ENCODE results near the gene ABHD16B. TPM values are rescaled to one million over a fixed set of nuclear protein-coding genes. Genes with fewer than 3 reads are reported as not detected.

ABHD16B gene
- total and polyA plus RNA-seq, 4 experiments from 2014 or later = not detected

Other genes starting within 250 kb of the ABHD16B start
- gene GMEB2, start 234.4 kb upstream of the ABHD16B start, total RNA-seq = 10 to 100 TPM; 24.4 to 26.4 TPM
- gene GMEB2, start 234.4 kb upstream of the ABHD16B start, polyA plus RNA-seq = 10 to 100 TPM in 1 of 2 donors, 1 to 10 TPM in 1; 4.5 to 16.6 TPM
- 100 to 1,000 TPM; 110 to 120 TPM for gene STMN3, start 208.1 kb upstream of the ABHD16B start, total RNA-seq
- 10 to 100 TPM; 18.9 to 30.5 TPM for gene STMN3, start 208.1 kb upstream of the ABHD16B start, polyA plus RNA-seq
- 10 to 100 TPM; 30.9 to 36.0 TPM for gene RTEL1, start 203.2 kb upstream of the ABHD16B start, total RNA-seq
- 1 to 10 TPM; 1.3 to 5.4 TPM for gene RTEL1, start 203.2 kb upstream of the ABHD16B start, polyA plus RNA-seq
- gene TNFRSF6B, start 164.8 kb upstream of the ABHD16B start, total RNA-seq = not detected
- not detected for gene TNFRSF6B, start 164.8 kb upstream of the ABHD16B start, polyA plus RNA-seq
- 10 to 100 TPM; 85.6 to 92.0 TPM for gene ARFRP1, start 153.5 kb upstream of the ABHD16B start, total RNA-seq
- 10 to 100 TPM; 65.5 to 66.3 TPM for gene ARFRP1, start 153.5 kb upstream of the ABHD16B start, polyA plus RNA-seq
- gene ZGPAT, start 153.5 kb upstream of the ABHD16B start, total RNA-seq = 10 to 100 TPM; 51.8 to 55.3 TPM
- 10 to 100 TPM; 34.6 to 69.5 TPM for gene ZGPAT, start 153.5 kb upstream of the ABHD16B start, polyA plus RNA-seq
- gene LIME1, start 124.8 kb upstream of the ABHD16B start, total RNA-seq = 100 to 1,000 TPM; 162 to 169 TPM
- gene LIME1, start 124.8 kb upstream of the ABHD16B start, polyA plus RNA-seq = 100 to 1,000 TPM; 297 to 324 TPM
- 100 to 1,000 TPM; 121 to 124 TPM for gene SLC2A4RG, start 121.7 kb upstream of the ABHD16B start, total RNA-seq
- gene SLC2A4RG, start 121.7 kb upstream of the ABHD16B start, polyA plus RNA-seq = 1 to 10 TPM; 2.2 to 7.6 TPM
- under 1 TPM; 0.28 to 0.87 TPM for gene ZBTB46, start 30.2 kb upstream of the ABHD16B start, total RNA-seq
- gene ZBTB46, start 30.2 kb upstream of the ABHD16B start, polyA plus RNA-seq = under 1 TPM in 1 of 2 donors, not detected in 1; 0.09 TPM
- 10 to 100 TPM; 44.4 to 44.9 TPM for gene TPD52L2, start 3.8 kb downstream of the ABHD16B start, total RNA-seq
- 10 to 100 TPM; 66.4 to 76.1 TPM for gene TPD52L2, start 3.8 kb downstream of the ABHD16B start, polyA plus RNA-seq
- 10 to 100 TPM; 53.3 to 54.4 TPM for gene DNAJC5, start 33.6 kb downstream of the ABHD16B start, total RNA-seq
- gene DNAJC5, start 33.6 kb downstream of the ABHD16B start, polyA plus RNA-seq = 1 to 10 TPM; 4.9 to 9.2 TPM
- gene UCKL1, start 94.9 kb downstream of the ABHD16B start, total RNA-seq = 10 to 100 TPM; 53.7 to 55.1 TPM
- gene UCKL1, start 94.9 kb downstream of the ABHD16B start, polyA plus RNA-seq = 10 to 100 TPM; 26.2 to 31.8 TPM
- 10 to 100 TPM; 20.7 to 22.0 TPM for gene ZNF512B, start 108.4 kb downstream of the ABHD16B start, total RNA-seq
- gene ZNF512B, start 108.4 kb downstream of the ABHD16B start, polyA plus RNA-seq = 1 to 10 TPM in 1 of 2 donors, under 1 TPM in 1; 0.20 to 1.7 TPM
- gene SAMD10, start 118.1 kb downstream of the ABHD16B start, total RNA-seq = 1 to 10 TPM; 7.4 to 7.5 TPM
- gene SAMD10, start 118.1 kb downstream of the ABHD16B start, polyA plus RNA-seq = 10 to 100 TPM in 1 of 2 donors, 1 to 10 TPM in 1; 9.7 to 13.0 TPM
- gene PRPF6, start 119.6 kb downstream of the ABHD16B start, total RNA-seq = 10 to 100 TPM; 86.4 to 88.7 TPM
- gene PRPF6, start 119.6 kb downstream of the ABHD16B start, polyA plus RNA-seq = 100 to 1,000 TPM in 1 of 2 donors, 10 to 100 TPM in 1; 63.8 to 101 TPM
- 1 to 10 TPM; 3.7 to 4.1 TPM for gene C20orf204, start 174.7 kb downstream of the ABHD16B start, total RNA-seq
- under 1 TPM in 1 of 2 donors, not detected in 1; 0.22 TPM for gene C20orf204, start 174.7 kb downstream of the ABHD16B start, polyA plus RNA-seq
- not detected for gene SOX18, start 188.1 kb downstream of the ABHD16B start, total RNA-seq
- not detected for gene SOX18, start 188.1 kb downstream of the ABHD16B start, polyA plus RNA-seq
- 10 to 100 TPM; 43.3 to 45.9 TPM for gene TCEA2, start 201.7 kb downstream of the ABHD16B start, total RNA-seq
- 10 to 100 TPM; 24.6 to 27.9 TPM for gene TCEA2, start 201.7 kb downstream of the ABHD16B start, polyA plus RNA-seq
- gene RGS19, start 218.0 kb downstream of the ABHD16B start, total RNA-seq = 10 to 100 TPM; 35.0 to 35.6 TPM
- gene RGS19, start 218.0 kb downstream of the ABHD16B start, polyA plus RNA-seq = 100 to 1,000 TPM; 112 to 116 TPM
- gene OPRL1, start 218.6 kb downstream of the ABHD16B start, total RNA-seq = 1 to 10 TPM in 1 of 2 experiments, under 1 TPM in 1; 0.87 to 1.1 TPM
- gene OPRL1, start 218.6 kb downstream of the ABHD16B start, polyA plus RNA-seq = 1 to 10 TPM in 1 of 2 donors, under 1 TPM in 1; 0.68 to 1.1 TPM
- under 1 TPM in 1 of 2 experiments, not detected in 1; 0.39 TPM for gene LKAAEAR1, start 222.9 kb downstream of the ABHD16B start, total RNA-seq
- under 1 TPM; 0.30 to 0.63 TPM for gene LKAAEAR1, start 222.9 kb downstream of the ABHD16B start, polyA plus RNA-seq
- not detected for gene NPBWR2, start 246.1 kb downstream of the ABHD16B start, total RNA-seq
- gene NPBWR2, start 246.1 kb downstream of the ABHD16B start, polyA plus RNA-seq = not detected